Measurements from ENCODE around the gene PLIN4. TPM values are rescaled to one million over a fixed set of nuclear protein-coding genes. Genes with fewer than 3 reads are reported as not detected.
A peak's percentile ranks its signal among the peaks of the same experiment; 100 is the strongest.
"Not testable (repeated sequence)": the region's sequence is repeated elsewhere in the genome, so short reads cannot be mapped to it uniquely, and the experiment has no call there.

The PLIN4 gene
- total RNA-seq (2022), result 1.4 and 1.8 TPM in 2 replicates
- percentile 17 among the genes with signal in this experiment for Bru-seq, nascent RNA
- BruChase-seq, experiment 1, labeled RNA remaining after a 6-hour chase, result percentile 20 among the genes with signal in this experiment
- BruChase-seq, experiment 2, labeled RNA remaining after a 2-hour chase, result percentile 23 among the genes with signal in this experiment
- long read RNA-seq, partial matches to known transcripts, result 3 of 6 reads
- long read RNA-seq, other reads (novel, unspliced or antisense), result 3 of 6 reads

GRCh38 chr19:4518345-4519171 lies at the start of gene PLIN4:
TSS of gene PLIN4 (minus strand) at chr19:4518486. CDS start at chr19:4518272, 214 bp downstream.
- intact Hi-C loops (cut with micrococcal nuclease), result no loop called here
- BruUV-seq (replicated peaks), result no TSS peak
- CTCF ChIA-PET, result interaction anchor here (0.6 kb wide), 2 partner anchors 36 to 352 kb away, joined by 3 to 4 read pairs; no protein-coding TSS in a partner anchor

DNA sequence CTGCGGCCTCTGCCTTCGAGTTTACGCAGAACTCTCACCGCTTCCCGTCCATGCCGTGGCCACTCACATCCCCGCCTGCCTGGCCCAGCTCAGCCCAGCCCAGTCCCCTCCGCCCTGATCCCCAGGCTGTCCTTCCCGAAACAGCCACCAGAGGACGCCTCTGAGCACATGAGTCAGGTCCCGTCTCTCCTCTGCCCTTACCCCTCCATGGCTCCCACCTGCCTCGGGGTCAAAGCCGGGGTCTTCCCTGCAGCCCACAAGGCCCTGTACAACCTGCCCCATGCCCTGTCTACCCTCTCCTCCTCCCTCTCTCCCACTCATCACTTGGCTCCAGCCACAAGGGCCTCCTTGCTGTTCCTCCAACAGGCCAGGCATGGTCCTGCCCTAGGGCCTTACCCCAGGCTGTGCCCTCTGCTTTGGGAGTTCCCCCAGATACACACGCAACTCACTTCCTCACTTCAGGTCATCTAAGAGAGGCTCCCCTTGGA lies 49.3 kb upstream of the PLIN4 start:
- peak; percentile 87 for TF ChIP-seq CTCF (IDR thresholded peaks at IDR 0.05; ENCODE audit: unreplicated experiment)
- Mint-ChIP-seq H3K27me3 (ENCODE audit: insufficient read depth, unreplicated experiment) (no peaks in the 10 kb centered on the region), H3K9me3 (ENCODE audit: unreplicated experiment) (no peaks in the 10 kb centered on the region), H3K27ac (ENCODE audit: low read depth, unreplicated experiment) (no peak overlapping the region), H3K36me3 (ENCODE audit: insufficient read depth, unreplicated experiment) (peaks cover 2% of the 10 kb centered on the region), H3K4me3 (ENCODE audit: unreplicated experiment) (no peak overlapping the region), H3K4me1 (ENCODE audit: insufficient read depth, unreplicated experiment) (peaks cover 5% of the 10 kb centered on the region)
- POLR2A ChIA-PET, result no interaction called here
- peak; percentile 63 for DNase-seq (ENCODE audit: unreplicated experiment)
- intact Hi-C loops (cut with micrococcal nuclease), result no loop called here
- no TSS peak for BruUV-seq (replicated peaks)
- CTCF ChIA-PET, result interaction anchor here (0.5 to 5.7 kb wide), 10 partner anchors 9 to 158 kb away, joined by 3 to 57 read pairs (median 3); no protein-coding TSS in a partner anchor

More at GRCh38 chr19:4518345-4519171, at the start of gene PLIN4:
- no peaks in the 10 kb centered on the region for H3K9me3 Mint-ChIP-seq (ENCODE audit: unreplicated experiment)
- POLR2A ChIA-PET, result no interaction called here
- H3K4me3 Mint-ChIP-seq (ENCODE audit: unreplicated experiment), result no peak within 1 kb of the TSS
- H3K4me1 Mint-ChIP-seq (ENCODE audit: insufficient read depth, unreplicated experiment), result peaks cover 20% of the 10 kb centered on the region
- no peak for TF ChIP-seq CTCF (IDR thresholded peaks at IDR 0.05; ENCODE audit: unreplicated experiment)
- H3K36me3 Mint-ChIP-seq (ENCODE audit: insufficient read depth, unreplicated experiment), result peaks cover 6% of the 10 kb centered on the region
- no peaks in the 10 kb centered on the region for H3K27me3 Mint-ChIP-seq (ENCODE audit: insufficient read depth, unreplicated experiment)
- H3K27ac Mint-ChIP-seq (ENCODE audit: low read depth, unreplicated experiment), result peak within 1 kb of the TSS; percentile 72
- peak; percentile 60 for DNase-seq (ENCODE audit: unreplicated experiment)

GRCh38 chr19:4566402-4567051 lies 48.2 kb upstream of the PLIN4 start:
- CTCF ChIA-PET, result interaction anchor here (0.6 to 5.7 kb wide), 9 partner anchors 8 to 86 kb away, joined by 3 to 57 read pairs (median 4); no protein-coding TSS in a partner anchor
- DNase-seq (ENCODE audit: unreplicated experiment), result no peak
- Mint-ChIP-seq H3K27me3 (ENCODE audit: insufficient read depth, unreplicated experiment) (no peaks in the 10 kb centered on the region), H3K9me3 (ENCODE audit: unreplicated experiment) (no peaks in the 10 kb centered on the region), H3K4me3 (ENCODE audit: unreplicated experiment) (no peak overlapping the region), H3K27ac (ENCODE audit: low read depth, unreplicated experiment) (no peak overlapping the region), H3K4me1 (ENCODE audit: insufficient read depth, unreplicated experiment) (peaks cover 5% of the 10 kb centered on the region), H3K36me3 (ENCODE audit: insufficient read depth, unreplicated experiment) (peaks cover 7% of the 10 kb centered on the region)
- BruUV-seq (replicated peaks), result no TSS peak
- POLR2A ChIA-PET, result no interaction called here
- no peak for TF ChIP-seq CTCF (IDR thresholded peaks at IDR 0.05; ENCODE audit: unreplicated experiment)
- intact Hi-C loops (cut with micrococcal nuclease), result no loop called here

GRCh38 chr19:4563562-4563961 lies 45.3 kb upstream of the PLIN4 start:
- DNase-seq (ENCODE audit: unreplicated experiment); H3K27ac Mint-ChIP-seq (ENCODE audit: low read depth, unreplicated experiment); H3K4me3 Mint-ChIP-seq (ENCODE audit: unreplicated experiment); H3K4me1 Mint-ChIP-seq (ENCODE audit: insufficient read depth, unreplicated experiment); BruUV-seq (replicated peaks); CTCF ChIA-PET; intact Hi-C loops (cut with micrococcal nuclease); H3K9me3 Mint-ChIP-seq (ENCODE audit: unreplicated experiment); H3K36me3 Mint-ChIP-seq (ENCODE audit: insufficient read depth, unreplicated experiment); POLR2A ChIA-PET; H3K27me3 Mint-ChIP-seq (ENCODE audit: insufficient read depth, unreplicated experiment): not testable (repeated sequence)

DNA sequence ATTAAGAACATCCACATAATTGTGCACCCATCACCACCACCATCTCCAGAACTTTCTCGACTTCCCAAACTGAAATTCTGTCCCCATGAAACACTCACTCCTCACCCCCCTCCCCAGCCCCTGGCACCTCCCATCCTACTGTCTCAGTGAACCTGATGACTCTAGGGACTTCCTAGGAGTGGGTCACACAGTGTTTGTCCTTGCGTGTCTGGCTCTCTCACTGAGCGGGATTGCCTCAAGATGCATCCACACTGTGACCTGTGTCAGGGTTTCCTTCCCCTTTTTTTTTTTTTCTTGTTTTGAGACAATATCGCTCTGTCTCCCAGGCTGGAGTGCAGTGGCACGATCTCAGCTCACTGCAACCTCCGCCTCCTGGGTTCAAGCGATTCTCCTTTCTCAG lies 43.8 kb upstream of the PLIN4 start:
- H3K4me3 Mint-ChIP-seq (ENCODE audit: unreplicated experiment); H3K4me1 Mint-ChIP-seq (ENCODE audit: insufficient read depth, unreplicated experiment); H3K27me3 Mint-ChIP-seq (ENCODE audit: insufficient read depth, unreplicated experiment); H3K27ac Mint-ChIP-seq (ENCODE audit: low read depth, unreplicated experiment); POLR2A ChIA-PET; BruUV-seq (replicated peaks); H3K9me3 Mint-ChIP-seq (ENCODE audit: unreplicated experiment); intact Hi-C loops (cut with micrococcal nuclease); H3K36me3 Mint-ChIP-seq (ENCODE audit: insufficient read depth, unreplicated experiment); DNase-seq (ENCODE audit: unreplicated experiment): not testable (repeated sequence)
- CTCF ChIA-PET, result interaction anchor here (0.8 kb wide), 1 partner anchor 15 kb away, joined by 4 read pairs; no protein-coding TSS in a partner anchor

Measured in MCF 10A (cell line).